ENCODE data around the gene PCCA. TPM values are rescaled to one million over a fixed set of nuclear protein-coding genes. Genes with fewer than 3 reads are reported as not detected.

PCCA gene
- total RNA-seq, 1 experiment from 2014 or later: 52.8 TPM

- POLR2A ChIA-PET: no interaction called here
- CTCF ChIA-PET: no interaction called here
- DNase-seq (ENCODE audit: low spot score): no peak
- Mint-ChIP-seq H3K27ac (peak overlapping the region; percentile 6; the same call in 1 of the 2 replicates), H3K4me3 (no peak overlapping the region), H3K27me3 (ENCODE audit: low read depth) (no peaks in the 10 kb centered on the region), H3K4me1 (peaks cover 47% of the 10 kb centered on the region), H3K36me3 (peaks cover 5% of the 10 kb centered on the region), H3K9me3 (peaks cover 2% of the 10 kb centered on the region; the same call in 1 of the 2 replicates)
- TF ChIP-seq CREM (CRISPR knock-in tag; IDR thresholded peaks at IDR 0.05) (no peak), ELF4 (CRISPR knock-in tag; IDR thresholded peaks at IDR 0.05; ENCODE audit: low read depth) (no peak)
- no peak for ATAC-seq
Measured at GRCh38 chr13:100363285-100363711, 274.4 kb downstream of the PCCA start.

GRCh38 chr13:100363874-100364273, 275.0 kb downstream of the PCCA start:
- peaks cover 3% of the 10 kb centered on the region; the same call in 1 of the 2 replicates for H3K36me3 Mint-ChIP-seq
- ChIA-PET CTCF (no interaction called here), POLR2A (no interaction called here)
- H3K27me3 Mint-ChIP-seq (ENCODE audit: low read depth): no peaks in the 10 kb centered on the region
- no peak overlapping the region for H3K27ac Mint-ChIP-seq
- no peaks in the 10 kb centered on the region for H3K9me3 Mint-ChIP-seq
- H3K4me1 Mint-ChIP-seq: peaks cover 48% of the 10 kb centered on the region
- H3K4me3 Mint-ChIP-seq: no peak overlapping the region
- ATAC-seq (no peak), DNase-seq (ENCODE audit: low spot score) (no peak)
- TF ChIP-seq ZNF532 (CRISPR knock-in tag; IDR thresholded peaks at IDR 0.05; ENCODE audit: borderline replicate concordance) (no peak), USF2 (CRISPR knock-in tag; IDR thresholded peaks at IDR 0.05) (no peak), SMAD3 (CRISPR knock-in tag; IDR thresholded peaks at IDR 0.05; ENCODE audit: borderline replicate concordance) (no peak), ZNF263 (CRISPR knock-in tag; IDR thresholded peaks at IDR 0.05; ENCODE audit: low read depth) (no peak), SMAD4 (CRISPR knock-in tag; IDR thresholded peaks at IDR 0.05) (no peak), FOXP1 (CRISPR knock-in tag; IDR thresholded peaks at IDR 0.05; ENCODE audit: borderline replicate concordance) (no peak), CREM (CRISPR knock-in tag; IDR thresholded peaks at IDR 0.05) (no peak), USF1 (CRISPR knock-in tag; IDR thresholded peaks at IDR 0.05) (no peak), RELA (CRISPR knock-in tag; IDR thresholded peaks at IDR 0.05; ENCODE audit: borderline replicate concordance) (no peak), CBFB (CRISPR knock-in tag; IDR thresholded peaks at IDR 0.05; ENCODE audit: low read depth) (no peak), SP1 (CRISPR knock-in tag; conservative IDR thresholded peaks at IDR 0.05) (no peak)

GRCh38 chr13:100364591-100364990, 275.7 kb downstream of the PCCA start:
- Mint-ChIP-seq H3K36me3 (peaks cover 3% of the 10 kb centered on the region), H3K4me3 (no peak overlapping the region), H3K9me3 (no peaks in the 10 kb centered on the region), H3K4me1 (peaks cover 41% of the 10 kb centered on the region), H3K27me3 (ENCODE audit: low read depth) (no peaks in the 10 kb centered on the region), H3K27ac (peak overlapping the region; percentile 13; the same call in 1 of the 2 replicates)
- ChIA-PET POLR2A (no interaction called here), CTCF (interaction anchor here (0.5 kb wide), 1 partner anchor 521 kb away, joined by 4 read pairs; no protein-coding TSS in a partner anchor)
- TF ChIP-seq NFATC4 (CRISPR knock-in tag; IDR thresholded peaks at IDR 0.05): no peak
- no peak for TF ChIP-seq ZSCAN18 (CRISPR knock-in tag; IDR thresholded peaks at IDR 0.05)
- TF ChIP-seq ZNF263 (CRISPR knock-in tag; IDR thresholded peaks at IDR 0.05; ENCODE audit: low read depth): no peak
- TF ChIP-seq SMAD4 (CRISPR knock-in tag; IDR thresholded peaks at IDR 0.05): no peak
- TF ChIP-seq ZNF232 (CRISPR knock-in tag; IDR thresholded peaks at IDR 0.05): no peak
- no peak for TF ChIP-seq TP53 (CRISPR knock-in tag; IDR thresholded peaks at IDR 0.05)
- TF ChIP-seq PRDM15 (CRISPR knock-in tag; IDR thresholded peaks at IDR 0.05): no peak
- TF ChIP-seq ZNF425 (CRISPR knock-in tag; conservative IDR thresholded peaks at IDR 0.05): no peak
- ATAC-seq (no peak), DNase-seq (ENCODE audit: low spot score) (no peak)
